Kidney glomerular epithelial cell (primary cell): ENCODE measurements around the gene MAST2.
A peak's percentile ranks its signal among the peaks of the same experiment; 100 is the strongest.
"Not testable (repeated sequence)": the region's sequence is repeated elsewhere in the genome, so short reads cannot be mapped to it uniquely, and the experiment has no call there.

Experiments used
- DNase-seq: peaks from one replicate; lab custom pipeline; 2025; lab: John Stamatoyannopoulos, UW

Gene MAST2

DNA sequence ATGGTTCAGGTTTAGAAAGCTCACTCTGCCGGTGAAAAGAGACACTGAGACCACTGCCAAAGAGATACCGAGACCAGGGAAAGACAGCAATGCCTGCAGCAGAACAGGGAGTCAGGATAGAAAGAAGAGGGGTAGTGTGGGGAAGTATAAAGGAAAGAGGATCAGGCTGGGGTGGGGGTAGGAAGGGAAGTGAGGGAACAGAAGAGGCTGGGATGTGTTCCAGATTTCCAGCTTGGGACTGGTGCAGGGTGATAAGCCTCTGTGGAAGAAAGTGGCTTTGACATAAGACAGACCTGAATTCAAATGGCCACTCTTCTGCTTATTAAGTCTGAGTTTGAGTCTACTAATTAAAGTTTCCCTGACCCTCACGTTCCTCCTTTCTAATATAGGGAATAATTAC, 223.1 kb downstream of the MAST2 start:
- no peak for DNase-seq

- DNase-seq, result no peak
Measured at GRCh38 chr1:46027788-46028573, 224.6 kb downstream of the MAST2 start.

DNA sequence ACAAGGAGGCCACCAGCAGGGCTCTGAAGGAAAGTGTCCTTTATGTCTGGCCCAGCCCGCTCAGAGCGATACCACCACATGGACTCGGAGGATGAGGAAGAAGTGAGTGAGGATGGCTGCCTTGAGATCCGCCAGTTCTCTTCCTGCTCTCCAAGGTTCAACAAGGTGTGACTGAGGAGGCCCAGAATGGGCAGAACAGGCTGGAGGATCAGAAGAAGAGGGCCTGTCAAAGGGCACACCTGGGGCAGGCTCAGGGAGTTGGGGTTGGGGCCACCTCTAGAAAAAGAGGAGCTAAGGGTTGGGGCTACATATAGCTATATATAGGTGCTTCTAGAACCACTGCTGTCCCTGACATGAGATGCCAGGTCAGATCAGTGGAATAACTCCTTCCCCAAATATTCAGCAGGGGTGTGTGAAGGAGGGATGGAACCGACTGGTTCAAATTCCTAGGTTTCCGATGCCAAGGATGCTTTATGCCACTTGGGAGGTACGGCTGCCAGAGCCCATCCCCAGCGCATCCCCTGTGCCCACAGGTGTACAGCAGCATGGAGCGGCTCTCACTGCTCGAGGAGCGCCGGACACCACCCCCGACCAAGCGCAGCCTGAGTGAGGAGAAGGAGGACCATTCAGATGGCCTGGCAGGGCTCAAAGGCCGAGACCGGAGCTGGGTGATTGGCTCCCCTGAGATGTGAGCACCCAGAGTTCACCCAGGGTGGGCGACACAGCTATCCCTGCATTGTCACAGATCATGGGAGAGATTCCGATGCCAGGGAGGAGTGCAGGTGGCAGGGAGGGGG, 226.9 kb downstream of the MAST2 start:
- no peak for DNase-seq

DNA sequence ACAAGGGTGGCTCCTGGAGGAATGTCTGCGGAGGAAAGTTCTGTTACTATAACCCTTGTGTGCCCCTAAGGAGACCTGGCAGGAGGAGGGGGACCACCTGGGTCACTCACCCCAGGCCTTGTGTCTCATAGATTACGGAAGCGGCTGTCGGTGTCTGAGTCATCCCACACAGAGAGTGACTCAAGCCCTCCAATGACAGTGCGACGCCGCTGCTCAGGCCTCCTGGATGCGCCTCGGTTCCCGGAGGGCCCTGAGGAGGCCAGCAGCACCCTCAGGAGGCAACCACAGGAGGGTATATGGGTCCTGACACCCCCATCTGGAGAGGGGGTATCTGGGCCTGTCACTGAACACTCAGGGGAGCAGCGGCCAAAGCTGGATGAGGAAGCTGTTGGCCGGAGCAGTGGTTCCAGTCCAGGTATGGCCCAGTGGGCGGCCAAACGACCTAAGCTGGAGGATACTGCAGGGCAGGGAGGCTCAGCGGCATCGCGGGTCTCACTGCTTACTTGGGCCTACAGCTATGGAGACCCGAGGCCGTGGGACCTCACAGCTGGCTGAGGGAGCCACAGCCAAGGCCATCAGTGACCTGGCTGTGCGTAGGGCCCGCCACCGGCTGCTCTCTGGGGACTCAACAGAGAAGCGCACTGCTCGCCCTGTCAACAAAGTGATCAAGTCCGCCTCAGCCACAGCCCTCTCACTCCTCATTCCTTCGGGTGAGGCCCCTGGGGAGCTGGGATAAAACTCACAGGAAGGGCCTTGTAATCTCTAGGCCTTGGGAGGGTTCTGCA, 227.7 kb downstream of the MAST2 start:
- no peak for DNase-seq

DNA sequence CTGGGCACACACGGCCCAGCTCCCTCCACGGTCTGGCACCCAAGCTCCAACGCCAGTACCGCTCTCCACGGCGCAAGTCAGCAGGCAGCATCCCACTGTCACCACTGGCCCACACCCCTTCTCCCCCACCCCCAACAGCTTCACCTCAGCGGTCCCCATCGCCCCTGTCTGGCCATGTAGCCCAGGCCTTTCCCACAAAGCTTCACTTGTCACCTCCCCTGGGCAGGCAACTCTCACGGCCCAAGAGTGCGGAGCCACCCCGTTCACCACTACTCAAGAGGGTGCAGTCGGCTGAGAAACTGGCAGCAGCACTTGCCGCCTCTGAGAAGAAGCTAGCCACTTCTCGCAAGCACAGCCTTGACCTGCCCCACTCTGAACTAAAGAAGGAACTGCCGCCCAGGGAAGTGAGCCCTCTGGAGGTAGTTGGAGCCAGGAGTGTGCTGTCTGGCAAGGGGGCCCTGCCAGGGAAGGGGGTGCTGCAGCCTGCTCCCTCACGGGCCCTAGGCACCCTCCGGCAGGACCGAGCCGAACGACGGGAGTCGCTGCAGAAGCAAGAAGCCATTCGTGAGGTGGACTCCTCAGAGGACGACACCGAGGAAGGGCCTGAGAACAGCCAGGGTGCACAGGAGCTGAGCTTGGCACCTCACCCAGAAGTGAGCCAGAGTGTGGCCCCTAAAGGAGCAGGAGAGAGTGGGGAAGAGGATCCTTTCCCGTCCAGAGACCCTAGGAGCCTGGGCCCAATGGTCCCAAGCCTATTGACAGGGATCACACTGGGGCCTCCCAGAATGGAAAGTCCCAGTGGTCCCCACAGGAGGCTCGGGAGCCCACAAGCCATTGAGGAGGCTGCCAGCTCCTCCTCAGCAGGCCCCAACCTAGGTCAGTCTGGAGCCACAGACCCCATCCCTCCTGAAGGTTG, 231.4 kb downstream of the MAST2 start:
- DNase-seq, result no peak

- DNase-seq, result peak; percentile 59
Measured at GRCh38 chr1:46036894-46037839, 233.8 kb downstream of the MAST2 start.

GRCh38 chr1:46039571-46040052, 236.2 kb downstream of the MAST2 start:
- no peak for DNase-seq

DNA sequence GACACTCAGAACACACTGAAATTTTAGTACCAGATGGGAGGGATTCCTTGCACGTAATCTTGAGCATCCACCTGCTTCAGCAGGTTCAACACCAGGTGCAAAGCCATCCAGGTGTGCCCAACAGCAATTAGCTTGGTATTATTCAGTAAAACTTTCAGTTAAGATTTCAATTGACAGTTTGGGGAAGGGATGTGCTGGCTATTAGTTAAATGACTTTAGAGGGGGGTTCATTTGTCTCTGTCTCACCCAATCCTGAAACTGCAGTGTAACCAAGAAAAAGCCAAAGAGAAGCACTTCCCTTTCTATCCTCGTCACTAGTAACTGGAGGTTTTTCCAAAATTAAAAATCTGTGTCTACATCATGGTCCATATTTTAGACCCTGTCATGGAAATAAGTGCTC, 238.1 kb downstream of the MAST2 start:
- DNase-seq, result no peak

DNA sequence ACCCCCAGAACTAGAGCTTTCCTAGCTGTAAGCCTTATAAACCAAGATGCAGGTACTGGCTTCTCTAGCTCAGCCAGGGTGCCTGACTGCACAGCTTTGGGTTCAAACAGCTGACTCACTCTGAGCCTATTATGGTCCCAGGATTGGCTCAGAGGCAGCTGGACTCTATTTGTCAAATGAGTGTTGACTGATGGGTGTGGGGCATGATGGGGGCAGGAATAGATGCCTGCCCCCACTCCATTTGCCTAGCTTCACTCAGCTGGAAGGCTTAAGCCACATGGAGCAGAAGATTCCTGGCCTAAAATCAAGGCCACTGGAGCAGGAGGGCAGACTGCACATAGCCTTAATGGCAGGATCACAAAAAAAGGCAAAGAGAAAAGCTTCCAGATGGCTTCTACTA, 238.6 kb downstream of the MAST2 start:
- no peak for DNase-seq

DNA sequence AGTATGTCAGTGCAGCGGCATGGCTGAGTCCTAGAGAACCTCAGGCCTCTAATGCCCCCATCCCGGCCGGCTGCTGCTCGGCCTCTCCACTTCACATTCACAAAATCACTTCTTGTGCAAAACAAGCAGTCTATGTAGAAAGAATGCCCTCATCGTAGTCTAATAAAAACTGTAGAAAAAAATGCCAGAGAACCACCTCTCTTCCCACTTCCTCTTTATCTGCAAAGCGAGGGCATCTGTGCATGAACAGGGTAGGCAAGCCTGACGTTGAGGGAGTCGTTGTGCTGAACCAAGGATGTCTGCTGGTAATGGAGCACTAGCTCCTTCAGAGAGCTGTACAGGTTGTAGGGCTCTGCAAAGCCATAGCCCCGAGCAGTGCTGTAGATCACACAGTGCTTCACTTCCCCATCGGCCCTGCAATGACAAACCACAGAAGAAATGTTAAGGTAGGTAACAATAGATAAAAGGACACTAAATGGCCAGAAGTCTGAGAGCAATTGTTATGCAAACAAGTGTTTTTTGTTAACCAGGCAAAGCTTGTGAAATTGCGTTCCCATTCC, 240.1 kb downstream of the MAST2 start:
- no peak for DNase-seq

DNA sequence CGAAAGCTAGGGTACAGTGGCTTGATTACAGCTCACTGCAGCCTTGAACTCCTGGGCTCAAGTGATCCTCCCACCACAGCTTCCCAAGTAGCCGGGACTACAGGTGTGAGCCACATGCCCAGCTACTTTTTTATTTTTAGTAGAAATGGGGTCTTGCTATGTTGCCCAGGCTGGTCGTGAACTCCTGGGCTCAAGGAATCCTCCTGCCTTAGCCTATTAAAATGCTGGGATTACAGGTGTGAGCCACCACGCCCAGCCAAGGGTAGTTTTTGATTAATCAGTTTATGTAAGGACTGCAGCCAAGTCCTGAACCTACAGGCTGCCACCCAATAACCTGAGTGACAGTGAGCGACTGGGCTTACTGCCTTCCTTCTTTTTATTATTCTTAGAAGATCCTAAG, 240.7 kb downstream of the MAST2 start:
- no peak for DNase-seq

DNA sequence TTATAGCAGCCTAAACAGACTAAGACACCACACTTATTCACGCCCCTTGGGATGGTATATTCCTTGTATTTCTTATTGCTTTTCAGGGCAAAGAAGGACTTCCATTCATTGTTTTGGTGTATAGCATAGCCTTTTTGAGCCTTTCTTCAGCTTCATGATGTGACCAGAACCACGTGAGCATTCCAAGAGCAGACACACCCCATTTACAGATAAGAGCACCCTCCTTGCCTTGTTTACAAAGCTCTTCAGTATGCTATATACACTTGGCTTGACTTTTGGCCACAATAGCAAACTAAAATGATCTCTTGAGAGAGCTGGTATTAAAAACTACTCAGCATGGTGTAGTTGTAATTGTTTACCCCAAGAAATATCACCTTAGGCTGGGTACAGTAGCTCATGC, 250.3 kb downstream of the MAST2 start:
- no peak for DNase-seq

- DNase-seq, result no peak
Measured at GRCh38 chr1:46056325-46056724, 252.9 kb downstream of the MAST2 start.

GRCh38 chr1:46057215-46057614, 253.8 kb downstream of the MAST2 start:
- not testable (repeated sequence) for DNase-seq

- DNase-seq, result no peak
Measured at GRCh38 chr1:46057781-46058180, 254.4 kb downstream of the MAST2 start.

DNA sequence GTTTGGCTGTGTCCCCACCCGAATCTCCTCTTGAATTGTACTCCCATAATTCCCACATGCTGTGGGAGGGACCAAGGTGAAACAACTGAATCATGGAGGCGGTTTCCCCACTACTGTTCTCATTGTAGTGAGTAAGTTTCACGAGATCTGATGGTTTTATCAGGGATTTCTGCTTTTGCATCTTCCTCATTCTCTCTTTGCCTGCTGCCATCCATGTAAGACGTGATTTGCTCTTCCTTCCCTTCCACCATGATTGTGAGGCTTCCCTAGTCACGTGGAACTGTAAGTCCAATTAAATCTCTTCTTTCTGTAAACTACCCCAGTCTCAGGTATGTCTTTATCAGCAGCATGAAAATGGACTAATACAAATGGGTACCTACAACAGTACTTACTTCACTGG, 255.5 kb downstream of the MAST2 start:
- no peak for DNase-seq

DNA sequence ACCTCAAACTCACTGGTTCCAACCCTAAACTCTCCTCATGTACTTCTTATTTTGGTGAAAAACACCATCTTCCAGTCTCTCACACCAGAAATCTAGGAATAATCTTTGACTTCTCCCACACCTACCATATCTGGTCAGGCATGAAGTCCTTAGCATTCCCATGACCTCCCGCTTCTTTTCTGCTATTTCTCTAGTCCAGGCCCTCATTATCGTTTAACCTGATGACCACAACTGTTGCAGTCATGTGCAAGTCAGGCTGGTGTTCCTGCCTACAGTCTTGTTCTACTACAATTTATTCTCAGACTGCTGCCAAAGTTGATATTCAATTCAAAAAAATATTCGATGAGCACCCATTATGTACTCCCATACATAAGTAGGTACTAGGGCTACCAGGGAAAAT, 257.7 kb downstream of the MAST2 start:
- no peak for DNase-seq

GRCh38 chr1:46062651-46063319, 259.4 kb downstream of the MAST2 start:
- DNase-seq, result no peak

DNA sequence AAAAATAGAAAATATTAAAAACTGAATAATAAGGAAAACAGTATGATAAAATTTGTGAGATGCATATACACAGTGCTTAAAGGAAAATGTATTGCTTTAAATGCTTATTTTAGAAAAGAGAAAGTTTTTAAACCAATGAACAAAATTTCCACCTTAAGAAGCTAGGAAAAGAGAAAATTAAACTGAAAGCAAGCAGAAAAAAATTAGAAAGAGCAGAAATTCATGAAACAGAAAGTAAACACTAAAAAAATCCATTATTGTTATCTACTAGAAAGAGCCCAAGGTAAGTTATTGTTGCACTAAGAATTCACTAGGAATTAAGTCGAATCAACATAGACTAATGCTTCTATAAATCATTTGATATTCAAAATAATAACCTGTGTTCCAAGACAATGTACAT, 261.3 kb downstream of the MAST2 start:
- DNase-seq, result no peak
